ENCODE data around the gene CSTF2T. TPM values are rescaled to one million over a fixed set of nuclear protein-coding genes. Genes with fewer than 3 reads are reported as not detected.

CSTF2T gene
- total and polyA plus RNA-seq, 2 of the 13 experiments (the other 11 are each of a cell fraction or from before 2014, with no cell fraction given) = 1.4 to 7.2 TPM

DNA sequence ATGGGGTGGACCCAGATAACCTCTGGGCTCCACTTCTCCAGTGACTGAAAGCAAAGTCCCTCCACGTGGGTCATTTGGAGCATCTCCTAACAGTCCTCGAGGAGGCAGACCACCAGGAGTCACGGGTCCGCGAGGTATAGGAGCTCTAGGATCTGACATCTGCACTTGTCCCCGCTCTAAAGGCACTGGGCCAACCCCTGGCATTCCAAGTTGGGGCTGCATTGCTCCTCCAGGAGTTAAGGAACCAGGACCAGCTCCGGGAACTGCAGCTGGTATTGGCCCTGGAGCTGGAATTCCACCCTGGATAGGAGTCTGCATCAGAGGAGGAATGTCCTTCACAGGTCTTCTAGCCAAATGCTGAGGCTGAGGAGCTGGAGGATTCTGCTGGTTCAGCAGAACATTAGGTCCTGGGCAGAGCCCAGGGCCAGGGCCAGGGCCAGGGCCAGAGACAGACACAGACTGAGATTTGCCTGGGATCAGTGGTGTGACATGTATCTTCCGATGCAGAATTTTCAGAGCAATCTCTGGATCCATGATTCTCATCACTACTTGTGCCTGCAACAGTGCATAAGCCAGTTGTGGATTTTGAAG lies 827 bp downstream of the CSTF2T start:
- Histone ChIP-seq H3K9ac (ENCODE audit: insufficient read depth, low read depth, low read length) (peak overlapping the region; percentile 72), H3K79me2 (ENCODE audit: insufficient read depth, low read length) (no peaks in the 10 kb centered on the region), H2AFZ (ENCODE audit: low read length) (peak overlapping the region; percentile 99), H3K4me3 (replicated peaks in 1 of 3; ENCODE audit: insufficient read depth in 1 of 3, low read depth in 2 of 3, low read length in 3 of 3) (peak overlapping the region; percentile 67 to 71 (median 71); a peak in 5 of 6 replicates), H3K27me3 (ENCODE audit: control insufficient read depth in 1 of 2, insufficient read depth in 2 of 2, low read length in 2 of 2) (no peaks in the 10 kb centered on the region; a peak in 1 of 5 replicates), H3K27ac (ENCODE audit: extremely low read length, insufficient read depth, low read length) (no peak overlapping the region), H3K36me3 (replicated peaks in 1 of 2; ENCODE audit: control insufficient read depth in 1 of 2, insufficient read depth in 2 of 2, low read length in 2 of 2) (no peaks in the 10 kb centered on the region), H3K4me2 (ENCODE audit: low read depth, low read length) (peak overlapping the region; percentile 70), H4K20me1 (ENCODE audit: insufficient read depth, low read length) (no peaks in the 10 kb centered on the region), H3K4me1 (ENCODE audit: insufficient read depth, low read length) (peaks cover 12% of the 10 kb centered on the region; the same call in 1 of the 2 replicates), H3K9me3 (ENCODE audit: low read length) (no peaks in the 10 kb centered on the region)
- TF ChIP-seq YEATS4 (CRISPR knock-in tag; IDR thresholded peaks at IDR 0.05; ENCODE audit: borderline replicate concordance) (peak; percentile 11; the same call in 1 of the 2 replicates), MAFK (conservative IDR thresholded peaks at IDR 0.05 in 1 of 2, IDR thresholded peaks at IDR 0.05 in 1 of 2; ENCODE audit: low read length in 2 of 2) (peak; percentile 19 to 23; a peak in 1 of 4 replicates), ZNF678 (CRISPR knock-in tag; IDR thresholded peaks at IDR 0.05) (no peak)
- ChIA-PET POLR2A (no interaction called here), CTCF (ENCODE audit: low intra/inter-chr PET ratio, low total read pairs) (no interaction called here)
- no peak for DNase-seq (ENCODE audit: low spot score)
- WGBS (ENCODE audit: low lambda C conversion rate) = 78% methylated on average over 1 of the region's 8 CpGs
- in situ Hi-C loops (cut with HindIII; ENCODE audit: extremely low pct_ligation_motif_present, low pct_unique_long_range_greater_than_20kb) (no loop called here), intact Hi-C loops (cut with micrococcal nuclease; ENCODE audit: unreplicated experiment) (no loop called here)
- no peak for FAIRE-seq
- peak; percentile 23; the same call in 2 of the 3 replicates for ATAC-seq
- no TSS peak for BruUV-seq (replicated peaks)

- in situ Hi-C loops (cut with HindIII; ENCODE audit: extremely low pct_ligation_motif_present, low pct_unique_long_range_greater_than_20kb) = no loop called here
- POLR2A ChIA-PET = no interaction called here
- 40% methylated on average over 1 of the region's 1 CpG for WGBS (ENCODE audit: low lambda C conversion rate)
- DNase-seq (ENCODE audit: low spot score) = no peak
- CTCF ChIA-PET (ENCODE audit: low intra/inter-chr PET ratio, low total read pairs) = no interaction called here
- Histone ChIP-seq H4K20me1 (ENCODE audit: insufficient read depth, low read length) (no peaks in the 10 kb centered on the region), H3K9me3 (ENCODE audit: low read length) (no peaks in the 10 kb centered on the region), H3K4me2 (ENCODE audit: low read depth, low read length) (no peak overlapping the region), H3K79me2 (ENCODE audit: insufficient read depth, low read length) (no peaks in the 10 kb centered on the region), H3K36me3 (replicated peaks in 1 of 2; ENCODE audit: control insufficient read depth in 1 of 2, insufficient read depth in 2 of 2, low read length in 2 of 2) (no peaks in the 10 kb centered on the region), H3K27me3 (ENCODE audit: control insufficient read depth in 1 of 2, insufficient read depth in 2 of 2, low read length in 2 of 2) (no peaks in the 10 kb centered on the region; a peak in 1 of 5 replicates), H3K9ac (ENCODE audit: insufficient read depth, low read depth, low read length) (no peak overlapping the region), H2AFZ (ENCODE audit: low read length) (no peak overlapping the region), H3K27ac (ENCODE audit: extremely low read length, insufficient read depth, low read length) (no peak overlapping the region), H3K4me1 (ENCODE audit: insufficient read depth, low read length) (peaks cover 12% of the 10 kb centered on the region; the same call in 1 of the 2 replicates), H3K4me3 (replicated peaks in 1 of 3; ENCODE audit: insufficient read depth in 1 of 3, low read depth in 2 of 3, low read length in 3 of 3) (no peak overlapping the region)
- intact Hi-C loops (cut with micrococcal nuclease; ENCODE audit: unreplicated experiment) = no loop called here
- ATAC-seq = no peak
- no TSS peak for BruUV-seq (replicated peaks)
- FAIRE-seq = no peak
- no peak for TF ChIP-seq ZSCAN9 (CRISPR knock-in tag; IDR thresholded peaks at IDR 0.05; ENCODE audit: borderline replicate concordance)
- no peak for TF ChIP-seq HNRNPK (IDR thresholded peaks at IDR 0.05; ENCODE audit: low read depth, low read length, poor library complexity, severe bottlenecking)
- TF ChIP-seq, protein P1, sequence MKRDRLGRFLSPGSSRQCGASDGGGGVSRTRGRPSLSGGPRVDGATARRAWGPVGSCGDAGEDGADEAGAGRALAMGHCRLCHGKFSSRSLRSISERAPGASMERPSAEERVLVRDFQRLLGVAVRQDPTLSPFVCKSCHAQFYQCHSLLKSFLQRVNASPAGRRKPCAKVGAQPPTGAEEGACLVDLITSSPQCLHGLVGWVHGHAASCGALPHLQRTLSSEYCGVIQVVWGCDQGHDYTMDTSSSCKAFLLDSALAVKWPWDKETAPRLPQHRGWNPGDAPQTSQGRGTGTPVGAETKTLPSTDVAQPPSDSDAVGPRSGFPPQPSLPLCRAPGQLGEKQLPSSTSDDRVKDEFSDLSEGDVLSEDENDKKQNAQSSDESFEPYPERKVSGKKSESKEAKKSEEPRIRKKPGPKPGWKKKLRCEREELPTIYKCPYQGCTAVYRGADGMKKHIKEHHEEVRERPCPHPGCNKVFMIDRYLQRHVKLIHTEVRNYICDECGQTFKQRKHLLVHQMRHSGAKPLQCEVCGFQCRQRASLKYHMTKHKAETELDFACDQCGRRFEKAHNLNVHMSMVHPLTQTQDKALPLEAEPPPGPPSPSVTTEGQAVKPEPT (CRISPR knock-in tag; IDR thresholded peaks at IDR 0.05; ENCODE audit: low read depth) = no peak
- TF ChIP-seq ARNT2 (CRISPR knock-in tag; IDR thresholded peaks at IDR 0.05; ENCODE audit: low read depth) = no peak
- no peak for TF ChIP-seq ZNF451 (CRISPR knock-in tag; IDR thresholded peaks at IDR 0.05)
- no peak for TF ChIP-seq KLF13 (CRISPR knock-in tag; IDR thresholded peaks at IDR 0.05)
- no peak for TF ChIP-seq ZNF724P (CRISPR knock-in tag; IDR thresholded peaks at IDR 0.05; ENCODE audit: borderline replicate concordance)
- TF ChIP-seq ZNF30 (CRISPR knock-in tag; IDR thresholded peaks at IDR 0.05) = no peak
- no peak for TF ChIP-seq ZBTB1 (CRISPR knock-in tag; IDR thresholded peaks at IDR 0.05; ENCODE audit: borderline replicate concordance)
- no peak for TF ChIP-seq SP1 (IDR thresholded peaks at IDR 0.05)
- TF ChIP-seq SP1 (CRISPR knock-in tag; IDR thresholded peaks at IDR 0.05) = no peak
- TF ChIP-seq HMGA1 (CRISPR knock-in tag; conservative IDR thresholded peaks at IDR 0.05) = no peak
- no peak for TF ChIP-seq YEATS2 (CRISPR knock-in tag; IDR thresholded peaks at IDR 0.05; ENCODE audit: borderline replicate concordance)
- TF ChIP-seq ZNF562 (CRISPR knock-in tag; IDR thresholded peaks at IDR 0.05; ENCODE audit: borderline replicate concordance) = no peak
- TF ChIP-seq RFX5 (IDR thresholded peaks at IDR 0.05; ENCODE audit: low read depth, low read length) = no peak
- TF ChIP-seq ZNF383 (CRISPR knock-in tag; IDR thresholded peaks at IDR 0.05; ENCODE audit: borderline replicate concordance) = no peak
- no peak for TF ChIP-seq ZNF891 (CRISPR knock-in tag; IDR thresholded peaks at IDR 0.05)
Measured at GRCh38 chr10:51696251-51696650, 3.1 kb downstream of the CSTF2T start.
